HPDE6-E6E7 (cell line): ENCODE data around the gene DSCAM.
A peak's percentile ranks its signal among the peaks of the same experiment; 100 is the strongest.

Experiments
- DNase-seq: peaks from one replicate; pipeline ENCODE4 v3.0.0; 2011; ENCODE audit warnings: missing footprints; ENCODE audit errors: extremely low spot score

The DSCAM gene

GRCh38 chr21:40179166-40179565 lies 667.8 kb downstream of the DSCAM start:
- no peak for DNase-seq

- no peak for DNase-seq
Measured at GRCh38 chr21:40178726-40179125, 668.2 kb downstream of the DSCAM start.

GRCh38 chr21:40177979-40178378 lies 669.0 kb downstream of the DSCAM start:
- DNase-seq, result no peak

GRCh38 chr21:40176724-40177123 lies 670.2 kb downstream of the DSCAM start:
- DNase-seq, result no peak

DNA sequence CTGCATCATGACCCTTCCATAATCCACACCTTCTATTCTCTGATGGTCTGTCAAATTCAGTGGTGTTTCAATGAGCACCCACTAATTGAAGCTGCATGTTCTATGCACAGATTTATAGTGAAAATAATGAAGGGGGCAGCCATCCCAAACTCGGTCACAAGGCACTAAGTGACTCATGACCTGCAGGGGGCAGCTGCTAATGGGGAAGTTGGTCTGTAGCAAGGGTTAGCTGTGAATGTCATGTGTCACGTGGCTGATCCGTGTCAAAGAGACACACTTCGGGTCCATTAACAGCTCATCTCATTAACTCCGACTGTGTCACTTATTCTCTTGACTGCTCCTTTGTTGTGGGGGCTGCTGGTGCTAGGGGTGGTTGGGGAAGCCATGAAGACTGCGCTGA lies 673.1 kb downstream of the DSCAM start:
- no peak for DNase-seq

- DNase-seq, result no peak
Measured at GRCh38 chr21:40169971-40170370, 677.0 kb downstream of the DSCAM start.

GRCh38 chr21:40166291-40166843 lies 680.6 kb downstream of the DSCAM start:
- no peak for DNase-seq

GRCh38 chr21:40165773-40166070 lies 681.2 kb downstream of the DSCAM start:
- DNase-seq, result no peak

DNA sequence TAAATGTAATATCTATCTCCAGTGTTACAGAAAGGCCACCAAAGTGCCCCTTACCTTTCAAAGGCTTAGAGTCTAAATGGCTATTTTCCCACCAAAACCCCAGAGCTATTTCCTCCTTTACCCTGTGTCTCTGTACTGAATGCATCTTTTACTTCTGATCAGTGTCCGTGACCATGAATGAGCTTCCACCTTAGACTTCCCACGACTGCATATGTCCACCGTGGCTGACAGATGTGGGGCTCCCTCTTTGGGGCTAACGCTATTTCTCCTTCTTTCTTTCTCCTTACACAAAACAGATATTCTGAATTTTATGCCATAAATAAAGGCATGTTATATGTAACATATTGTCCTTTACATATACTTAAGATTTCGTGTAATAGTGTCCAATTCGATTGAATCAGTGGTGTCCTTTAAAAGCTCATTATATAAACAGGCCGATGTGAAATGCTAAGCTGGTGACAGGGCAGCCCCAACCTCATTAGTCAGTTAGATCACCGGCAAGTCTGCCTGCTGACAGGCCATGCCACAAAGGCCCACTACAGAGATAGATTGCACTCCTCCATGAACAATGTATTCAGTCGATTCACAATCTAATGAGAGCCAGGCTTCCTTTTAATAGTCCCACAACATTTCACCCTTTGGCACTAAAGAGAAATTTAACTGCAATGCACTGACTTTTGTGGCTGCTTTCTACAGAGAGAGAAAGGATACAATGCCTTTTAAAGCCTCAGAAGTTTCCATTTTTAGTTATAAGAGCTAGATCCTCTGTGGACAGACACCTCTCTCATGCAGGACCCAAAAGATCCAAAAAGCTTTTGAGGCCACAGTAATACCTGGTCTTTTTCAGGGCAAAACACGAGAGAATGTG lies 681.8 kb downstream of the DSCAM start:
- DNase-seq, result no peak

DNA sequence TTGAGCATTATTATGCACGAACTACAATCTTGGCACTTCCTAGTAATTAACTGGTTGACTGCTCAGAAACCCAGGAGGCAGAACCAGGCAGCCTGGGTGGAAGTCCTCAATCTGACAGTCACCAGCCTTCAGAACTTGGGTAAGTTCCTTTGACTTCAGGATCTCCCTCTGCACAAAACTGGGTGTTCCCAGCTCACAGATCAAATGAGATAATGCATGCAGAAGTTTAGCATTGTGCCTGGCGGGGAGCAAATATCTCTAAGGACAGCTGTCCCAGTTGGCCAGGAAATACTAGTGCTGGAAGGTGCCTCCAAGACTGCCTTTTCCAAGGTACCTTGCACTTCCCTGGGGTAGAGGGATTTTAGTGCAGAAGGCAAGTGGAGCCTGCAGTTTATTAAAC lies 684.9 kb downstream of the DSCAM start:
- DNase-seq, result no peak

DNA sequence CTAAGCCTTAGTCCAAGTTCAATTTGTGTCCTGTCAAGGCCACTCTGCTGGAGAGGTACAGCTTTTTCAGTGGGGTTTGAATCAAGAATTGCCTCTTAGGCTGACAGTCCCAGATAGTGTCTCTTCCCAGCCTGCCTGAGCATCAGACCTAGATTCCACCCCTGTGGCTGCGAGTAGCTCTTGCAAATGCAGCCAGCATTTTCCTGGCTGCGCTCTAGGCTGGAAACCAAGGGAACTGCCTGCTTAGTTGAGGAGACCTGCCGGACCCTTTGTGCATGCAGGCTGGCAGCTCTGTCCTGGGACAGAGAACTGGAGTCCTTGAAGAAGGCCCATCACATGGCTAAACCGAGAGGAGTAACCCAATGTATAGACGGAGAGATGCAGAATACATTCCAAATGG lies 686.0 kb downstream of the DSCAM start:
- DNase-seq, result no peak

GRCh38 chr21:40158366-40158765 lies 688.6 kb downstream of the DSCAM start:
- no peak for DNase-seq

- DNase-seq, result no peak
Measured at GRCh38 chr21:40155563-40155962, 691.4 kb downstream of the DSCAM start.

GRCh38 chr21:40153351-40153750 lies 693.6 kb downstream of the DSCAM start:
- no peak for DNase-seq

DNA sequence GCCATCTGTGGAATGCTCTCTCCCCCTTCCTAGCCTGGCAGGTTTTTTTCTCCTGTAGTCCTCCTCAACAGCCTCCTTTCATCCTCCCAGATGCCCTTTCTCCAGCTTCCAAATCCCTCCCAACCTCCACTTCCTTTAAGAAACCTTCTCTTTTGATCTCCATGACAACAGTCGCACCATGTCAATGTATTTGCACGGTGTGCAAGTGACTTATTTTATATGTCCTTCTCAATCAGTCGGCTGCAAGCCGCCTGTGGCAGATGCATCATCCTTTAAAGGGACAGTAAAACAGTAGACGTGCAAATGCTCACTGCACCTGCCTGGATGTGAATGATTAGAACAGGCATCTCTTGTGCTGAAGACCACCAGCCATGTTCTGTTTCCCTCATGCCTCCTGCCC lies 694.5 kb downstream of the DSCAM start:
- DNase-seq, result no peak

- no peak for DNase-seq
Measured at GRCh38 chr21:40151611-40152010, 695.3 kb downstream of the DSCAM start.

- DNase-seq, result no peak
Measured at GRCh38 chr21:40146216-40146837, 700.6 kb downstream of the DSCAM start.

GRCh38 chr21:40143822-40144525 lies 703.0 kb downstream of the DSCAM start:
- peak; percentile 15 for DNase-seq

GRCh38 chr21:40141621-40142020 lies 705.3 kb downstream of the DSCAM start:
- DNase-seq, result no peak

DNA sequence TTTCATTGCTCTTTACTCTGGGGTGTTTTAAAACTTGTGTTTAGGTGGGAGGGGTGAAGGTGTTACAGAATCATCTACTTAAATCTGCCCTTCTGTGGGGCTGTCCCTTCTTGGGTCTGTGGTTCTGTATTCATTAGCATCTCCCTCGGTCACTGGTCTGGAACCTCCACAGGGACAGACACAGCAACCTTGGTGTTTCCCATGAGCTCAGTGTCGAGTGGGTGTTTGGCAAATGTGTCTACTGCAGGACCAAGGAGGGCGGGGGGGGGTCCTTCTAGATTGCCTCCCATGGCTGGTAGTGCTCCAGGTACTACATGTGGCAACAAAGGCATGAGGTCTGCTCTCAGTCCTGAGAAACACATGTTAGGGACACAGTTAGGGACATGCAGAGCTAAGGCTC lies 706.3 kb downstream of the DSCAM start:
- DNase-seq, result no peak

DNA sequence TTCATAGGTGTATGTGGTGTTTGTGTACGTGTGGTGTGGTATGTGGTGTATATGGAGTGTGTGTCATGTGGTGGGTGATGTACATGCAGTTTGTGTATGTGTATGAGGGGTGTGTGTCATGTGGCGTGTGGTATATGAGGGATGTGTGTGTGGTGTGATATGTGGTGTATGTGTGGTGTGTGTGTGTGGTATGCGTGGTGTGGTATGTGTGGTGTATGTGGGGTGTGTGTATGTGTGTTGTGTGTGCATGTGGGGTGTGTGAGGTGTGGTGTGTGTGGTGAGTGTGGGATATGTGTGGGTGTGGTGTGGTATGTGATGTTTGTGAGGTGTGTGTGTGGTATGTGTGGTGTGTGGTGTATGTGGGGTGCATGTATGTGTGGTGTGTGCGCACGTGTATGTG lies 707.3 kb downstream of the DSCAM start:
- DNase-seq, result no peak

- DNase-seq, result no peak
Measured at GRCh38 chr21:40136571-40136970, 710.4 kb downstream of the DSCAM start.
